Glutamatergic neuron (in vitro differentiated cells): ENCODE measurements around the gene PTPRM. TPM values are rescaled to one million over a fixed set of nuclear protein-coding genes. Genes with fewer than 3 reads are reported as not detected.

Experiments
- DNase-seq: peaks from one replicate; pipeline ENCODE4 v3.0.0; 2022
- H3K27ac Mint-ChIP-seq: one replicate; pipeline ENCODE4 v1.8.0; 2020; ENCODE audit warnings: mild to moderate bottlenecking, mixed read lengths, inconsistent platforms; ENCODE audit not compliant: unreplicated experiment
- H3K27me3 Mint-ChIP-seq: one replicate; pipeline ENCODE4 v1.8.0; 2020; ENCODE audit warnings: mild to moderate bottlenecking, moderate library complexity, mixed read lengths, inconsistent platforms; ENCODE audit not compliant: unreplicated experiment
- H3K36me3 Mint-ChIP-seq: one replicate; pipeline ENCODE4 v1.8.0; 2020; ENCODE audit warnings: mild to moderate bottlenecking, mixed read lengths, inconsistent platforms; ENCODE audit not compliant: unreplicated experiment
- H3K4me1 Mint-ChIP-seq: one replicate; pipeline ENCODE4 v1.8.0; 2020; ENCODE audit warnings: mild to moderate bottlenecking, low read depth, mixed read lengths, inconsistent platforms; ENCODE audit not compliant: unreplicated experiment
- H3K4me3 Mint-ChIP-seq: one replicate; pipeline ENCODE4 v1.8.0; 2020; ENCODE audit warnings: mild to moderate bottlenecking, mixed read lengths, inconsistent platforms; ENCODE audit not compliant: unreplicated experiment
- H3K9me3 Mint-ChIP-seq: one replicate; pipeline ENCODE4 v1.8.0; 2020; ENCODE audit warnings: mild to moderate bottlenecking, moderate library complexity, mixed read lengths, inconsistent platforms; ENCODE audit not compliant: unreplicated experiment
- CTCF ChIP-seq: fragments of 200-600 bp; sonication (generic); IDR thresholded peaks from one replicate; pipeline ENCODE4 v1.5.0; 2021; ENCODE audit not compliant: partially characterized antibody, unreplicated experiment
- total RNA-seq: library from RNA; stranded (reverse); fragmentation: NEBNext Ultra II Directional; extraction: Animal tissue kit (Norgen Biotek cat#: 25700); gene quantifications from one replicate; pipeline ENCODE4 v1.2.1, GENCODE V29; 2021; ENCODE audit not compliant: unreplicated experiment

The PTPRM gene
- total RNA-seq, 1 donor from 2014 or later, result 23.9 TPM

DNA sequence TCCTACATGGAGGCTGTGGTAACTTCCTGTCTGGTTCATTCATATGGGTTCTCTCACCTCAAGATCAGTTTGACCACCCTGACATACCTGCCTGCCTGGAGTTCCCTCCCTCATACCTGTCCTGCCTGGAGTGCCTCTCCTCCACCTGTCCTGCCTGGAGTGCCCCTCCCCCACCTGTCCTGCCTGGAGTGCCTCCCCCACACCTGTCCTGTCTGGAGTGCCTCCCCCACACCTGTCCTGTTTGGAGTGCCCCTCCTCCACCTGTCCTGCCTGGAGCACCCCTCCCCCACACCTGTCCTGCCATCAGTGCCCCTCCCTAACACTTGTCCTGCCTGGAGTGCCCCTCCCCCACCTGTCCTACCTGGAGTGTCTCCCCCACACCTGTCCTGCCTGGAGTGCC lies 461.9 kb downstream of the PTPRM start:
- no peak for DNase-seq
- H3K27me3 Mint-ChIP-seq, result peaks cover 2% of the 10 kb centered on the region
- H3K4me1 Mint-ChIP-seq, result no peaks in the 10 kb centered on the region
- H3K4me3 Mint-ChIP-seq, result no peak overlapping the region
- H3K27ac Mint-ChIP-seq, result no peak overlapping the region
- no peaks in the 10 kb centered on the region for H3K9me3 Mint-ChIP-seq
- TF ChIP-seq CTCF, result no peak
- H3K36me3 Mint-ChIP-seq, result no peaks in the 10 kb centered on the region

- H3K9me3 Mint-ChIP-seq, result peaks cover 1% of the 10 kb centered on the region
- no peak overlapping the region for H3K4me3 Mint-ChIP-seq
- no peaks in the 10 kb centered on the region for H3K36me3 Mint-ChIP-seq
- TF ChIP-seq CTCF, result no peak
- H3K4me1 Mint-ChIP-seq, result no peaks in the 10 kb centered on the region
- DNase-seq, result no peak
- no peak overlapping the region for H3K27ac Mint-ChIP-seq
- peaks cover 2% of the 10 kb centered on the region for H3K27me3 Mint-ChIP-seq
Measured at GRCh38 chr18:8029731-8030130, 462.6 kb downstream of the PTPRM start.

- H3K4me1 Mint-ChIP-seq, result no peaks in the 10 kb centered on the region
- H3K27ac Mint-ChIP-seq, result no peak overlapping the region
Measured at GRCh38 chr18:8030201-8030600, 463.1 kb downstream of the PTPRM start.

DNA sequence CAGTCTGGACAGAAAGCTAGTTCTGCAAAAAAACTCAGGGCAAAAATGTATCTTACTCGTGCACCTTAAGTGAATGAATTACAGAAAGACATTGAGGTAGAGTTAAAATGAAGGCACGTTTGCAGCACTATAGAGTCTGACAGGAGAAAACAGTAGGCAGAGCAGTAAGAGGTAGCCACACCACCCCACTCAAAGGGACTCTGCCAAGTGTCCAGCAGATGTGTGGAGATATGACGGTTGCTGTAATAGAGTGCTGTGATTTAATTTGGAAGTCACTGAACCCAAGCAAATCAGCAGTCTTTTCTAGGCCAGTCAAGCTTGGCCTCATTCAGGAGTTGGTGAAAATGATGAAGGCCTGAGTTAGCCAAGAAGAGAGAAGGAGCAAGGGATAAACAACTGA lies 464.4 kb downstream of the PTPRM start:
- no peaks in the 10 kb centered on the region for H3K36me3 Mint-ChIP-seq
- H3K4me3 Mint-ChIP-seq, result no peak overlapping the region
- TF ChIP-seq CTCF, result no peak
- H3K9me3 Mint-ChIP-seq, result peaks cover 1% of the 10 kb centered on the region
- H3K27ac Mint-ChIP-seq, result no peak overlapping the region
- no peaks in the 10 kb centered on the region for H3K4me1 Mint-ChIP-seq
- peaks cover 2% of the 10 kb centered on the region for H3K27me3 Mint-ChIP-seq
- no peak for DNase-seq

More at GRCh38 chr18:8030201-8030600, 463.1 kb downstream of the PTPRM start:
- Mint-ChIP-seq H3K9me3 (peaks cover 1% of the 10 kb centered on the region), H3K27me3 (peaks cover 2% of the 10 kb centered on the region), H3K36me3 (no peaks in the 10 kb centered on the region), H3K4me3 (no peak overlapping the region)
- no peak for DNase-seq
- TF ChIP-seq CTCF, result no peak

DNA sequence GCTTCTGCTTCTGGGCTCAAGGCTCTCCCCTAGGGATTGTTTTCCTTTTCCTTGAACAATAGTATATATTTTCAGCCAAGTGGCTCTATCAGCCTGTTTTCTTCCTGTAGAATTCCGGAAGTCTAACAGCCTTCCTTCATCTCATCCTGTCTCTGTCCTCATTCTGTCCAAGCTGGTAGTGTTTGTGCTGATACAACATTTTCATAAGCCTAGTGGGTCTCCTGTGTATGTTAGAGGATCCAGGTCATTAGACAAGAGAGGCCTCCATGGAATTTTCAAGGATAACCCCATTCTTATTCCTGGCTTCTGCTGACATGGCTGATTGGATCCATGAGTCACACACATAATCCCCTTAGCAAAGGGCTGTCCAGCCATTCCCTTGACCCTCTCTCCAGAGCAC lies 467.6 kb downstream of the PTPRM start:
- H3K4me3 Mint-ChIP-seq, result no peak overlapping the region
- peaks cover 1% of the 10 kb centered on the region for H3K9me3 Mint-ChIP-seq
- H3K27ac Mint-ChIP-seq, result peak overlapping the region; percentile 2
- no peak for DNase-seq
- no peaks in the 10 kb centered on the region for H3K4me1 Mint-ChIP-seq
- no peaks in the 10 kb centered on the region for H3K36me3 Mint-ChIP-seq
- H3K27me3 Mint-ChIP-seq, result no peaks in the 10 kb centered on the region
- no peak for TF ChIP-seq CTCF
